Uterine smooth muscle cell (primary cell): ENCODE results near the gene SF1. TPM values are rescaled to one million over a fixed set of nuclear protein-coding genes. Genes with fewer than 3 reads are reported as not detected.

ENCODE experiments used
- total RNA-seq: library from RNA; depleted of rRNA; stranded (reverse); fragments of >200 nt; gene quantifications from 2 replicates; pipeline ENCODE4 v1.2.3, GENCODE V29; 2014

Gene SF1
- 86.7 and 110 TPM in 2 replicates for total RNA-seq

GRCh38 chr11:64778473-64779298, at the start of gene SF1:
Gene SF1, minus strand, starts transcription at chr11:64778542. Its CDS starts 150 bp downstream, at chr11:64778392.

GRCh38 chr11:64810271-64810890, 32.0 kb upstream of the SF1 start, which contains the start of gene MEN1:
Gene MEN1, minus strand, starts transcription at chr11:64810551. Its CDS starts 442 bp downstream, at chr11:64810109.

GRCh38 chr11:64803158-64803845, 25.0 kb upstream of the SF1 start, which contains the start of gene MAP4K2:
Gene MAP4K2, minus strand, starts transcription at chr11:64803214. Its CDS starts 65 bp downstream, at chr11:64803149.

GRCh38 chr11:64759722-64760719, 18.3 kb downstream of the SF1 start, which contains the start of gene PYGM:
Gene PYGM, minus strand, starts transcription at chr11:64759974. Its CDS starts 76 bp downstream, at chr11:64759898.

GRCh38 chr11:64743591-64744543, 34.5 kb downstream of the SF1 start, which contains the start of gene RASGRP2:
Gene RASGRP2, minus strand, starts transcription at chr11:64744142. Its CDS starts 1,276 bp downstream, at chr11:64742866.

GRCh38 chr11:64723117-64723906, 55.0 kb downstream of the SF1 start, which contains the start of gene NRXN2:
Gene NRXN2, minus strand, starts transcription at chr11:64723197. Its CDS starts 9,498 bp downstream, at chr11:64713699.

Other genes starting within 250 kb of the SF1 start
- gene SLC22A11, start 222.6 kb downstream of the SF1 start, total RNA-seq, result not detected in 2 replicates
- gene SLC22A12, start 187.3 kb downstream of the SF1 start, total RNA-seq, result not detected in 2 replicates
- gene NRXN2, start 55.3 kb downstream of the SF1 start, total RNA-seq, result 0.55 and 1.5 TPM in 2 replicates
- 0.33 and 1.2 TPM in 2 replicates for gene RASGRP2, start 34.4 kb downstream of the SF1 start, total RNA-seq
- gene PYGM, start 18.6 kb downstream of the SF1 start, total RNA-seq, result 0.33 and 0.87 TPM in 2 replicates
- 10.5 and 14.4 TPM in 2 replicates for gene MAP4K2, start 24.7 kb upstream of the SF1 start, total RNA-seq
- gene MEN1, start 32.0 kb upstream of the SF1 start, total RNA-seq, result 16.6 and 17.4 TPM in 2 replicates
- 0.11 and 0.12 TPM in 2 replicates for gene CDC42BPG, start 66.1 kb upstream of the SF1 start, total RNA-seq
- 61.5 and 111 TPM in 2 replicates for gene EHD1, start 100.1 kb upstream of the SF1 start, total RNA-seq
- gene ATG2A, start 138.7 kb upstream of the SF1 start, total RNA-seq, result 15.4 and 17.5 TPM in 2 replicates
- gene PPP2R5B, start 146.1 kb upstream of the SF1 start, total RNA-seq, result 7.6 and 12.4 TPM in 2 replicates
- not detected in 2 replicates for gene GPHA2, start 157.4 kb upstream of the SF1 start, total RNA-seq
- not detected in 2 replicates for gene MAJIN, start 193.6 kb upstream of the SF1 start, total RNA-seq
- 0.50 and 0.77 TPM in 2 replicates for gene BATF2, start 218.4 kb upstream of the SF1 start, total RNA-seq
- gene ARL2, start 235.6 kb upstream of the SF1 start, total RNA-seq, result 74.7 and 104 TPM in 2 replicates
- 7.4 and 10.4 TPM in 2 replicates for gene SNX15, start 248.9 kb upstream of the SF1 start, total RNA-seq